Naive thymus-derived CD4-positive, alpha-beta T cell (primary cell): ENCODE data around the gene PEX12. TPM values are rescaled to one million over a fixed set of nuclear protein-coding genes. Genes with fewer than 3 reads are reported as not detected.

Source experiments
- ATAC-seq: fragments of 150-1000 bp; cut with Tn5 transposase; 2 replicates; pipeline ENCODE4 v1.10.0; 2021; ENCODE audit warnings: mild to moderate bottlenecking, moderate library complexity
- CTCF ChIA-PET: fragments of 350-600 bp; sonication (Branson Sonifier 250); formaldehyde crosslinking; loops from one replicate; lab custom pipeline; 2021; ENCODE audit warnings: antibody characterized with exemption; lab: Charles Lee
- POLR2A ChIA-PET: fragments of 350-600 bp; sonication (Branson Sonifier 250); formaldehyde crosslinking; loops from one replicate; lab custom pipeline; 2021; ENCODE audit warnings: antibody characterized with exemption, inconsistent platforms; lab: Charles Lee
- DNase-seq, 9 donors: peaks; one replicate each; pipeline versions ENCODE4 v3.0.0 to v3.0.0-alpha.2; 2020 to 2022; ENCODE audit warnings: mixed read lengths in 1 of 9
- H3K27ac ChIP-seq: one replicate; pipeline ENCODE4 v1.7.0; 2013; ENCODE audit warnings: mild to moderate bottlenecking, low read depth, low read length, moderate library complexity
- H3K27me3 ChIP-seq, 2 donors: one replicate each; pipeline ENCODE4 v1.7.0; 2013; ENCODE audit warnings: low read length in 2 of 2, mild to moderate bottlenecking in 2 of 2, moderate library complexity in 2 of 2; ENCODE audit not compliant: control insufficient read depth in 2 of 2, insufficient read depth in 2 of 2
- H3K36me3 ChIP-seq, 3 experiments: 1 replicate in 2 of 3; 2 replicates in 1 of 3; pipeline ENCODE4 v1.7.0; 2013; ENCODE audit warnings: low read length in 3 of 3, mild to moderate bottlenecking in 3 of 3, moderate library complexity in 1 of 3; ENCODE audit not compliant: insufficient read depth in 3 of 3, control insufficient read depth in 2 of 3
- H3K4me1 ChIP-seq, 2 donors: one replicate each; pipeline ENCODE4 v1.7.0; 2013; ENCODE audit warnings: low read length in 2 of 2, mild to moderate bottlenecking in 2 of 2, moderate library complexity in 1 of 2; ENCODE audit not compliant: control insufficient read depth in 2 of 2, insufficient read depth in 2 of 2
- H3K4me3 ChIP-seq: 2 replicates; pipeline ENCODE4 v1.7.0; 2013; ENCODE audit warnings: mild to moderate bottlenecking, low read length
- H3K9me3 ChIP-seq, 3 experiments: 1 replicate in 2 of 3; 2 replicates in 1 of 3; pipeline ENCODE4 v1.7.0; 2013; ENCODE audit warnings: low read length in 3 of 3; ENCODE audit not compliant: control insufficient read depth in 2 of 3
- H3K27ac Mint-ChIP-seq, 9 donors: one replicate each; pipeline ENCODE4 v1.8.0; 2020 to 2022; ENCODE audit warnings: mixed read lengths in 9 of 9, mild to moderate bottlenecking in 8 of 9, moderate library complexity in 5 of 9, inconsistent platforms in 2 of 9
- H3K27me3 Mint-ChIP-seq, 5 donors: one replicate each; pipeline ENCODE4 v1.8.0; 2021 to 2022; ENCODE audit warnings: mixed read lengths in 5 of 5, mild to moderate bottlenecking in 1 of 5
- H3K36me3 Mint-ChIP-seq, 5 donors: one replicate each; pipeline ENCODE4 v1.8.0; 2020 to 2022; ENCODE audit warnings: mixed read lengths in 5 of 5, mild to moderate bottlenecking in 3 of 5, inconsistent platforms in 1 of 5
- H3K4me1 Mint-ChIP-seq, 7 donors: one replicate each; pipeline ENCODE4 v1.8.0; 2020 to 2022; ENCODE audit warnings: mixed read lengths in 7 of 7, mild to moderate bottlenecking in 3 of 7, inconsistent platforms in 1 of 7
- H3K4me3 Mint-ChIP-seq, 10 donors: one replicate each; pipeline ENCODE4 v1.8.0; 2020 to 2022; ENCODE audit warnings: mild to moderate bottlenecking in 10 of 10, mixed read lengths in 10 of 10, moderate library complexity in 6 of 10, inconsistent platforms in 2 of 10
- H3K9me3 Mint-ChIP-seq, 11 donors: one replicate each; pipeline ENCODE4 v1.8.0; 2020 to 2022; ENCODE audit warnings: mixed read lengths in 11 of 11, mild to moderate bottlenecking in 4 of 11, inconsistent platforms in 1 of 11, moderate library complexity in 1 of 11
- intact Hi-C, 2 donors: fragments of 100-400 bp; cut with micrococcal nuclease; formaldehyde crosslinking; loops; one replicate each; pipeline ENCODE4 v1.15.1; 2023
- polyA plus RNA-seq, 2 donors: library from polyadenylated mRNA; unstranded; fragments of 300-500 nt; fragmentation: Illumina TruSeq; gene quantifications; one replicate each; pipeline ENCODE4 v1.2.3, GENCODE V29; 2021
- total RNA-seq, 6 experiments: library from RNA in 5 of 6; stranded (reverse) in 5 of 6; gene quantifications; 1 replicate in 5 of 6; 2 replicates in 1 of 6; pipeline ENCODE4 v1.2.3 and lab custom pipeline; 2021 to 2026

PEX12 gene
- total and polyA plus RNA-seq, 7 experiments from 2014 or later = 2.2 to 8.0 (median 5.0) TPM

GRCh38 chr17:35603674-35604073, 25.3 kb upstream of the PEX12 start:
- Histone ChIP-seq H3K4me3 (no peak overlapping the region), H3K4me1 (no peaks in the 10 kb centered on the region), H3K9me3 (no peaks in the 10 kb centered on the region), H3K27ac (no peak overlapping the region), H3K27me3 (no peaks in the 10 kb centered on the region), H3K36me3 (peaks cover 4 to 60% (median 28%) of the 10 kb centered on the region in 3 experiments)
- POLR2A ChIA-PET = no interaction called here
- DNase-seq (no peak), ATAC-seq (no peak)
- Mint-ChIP-seq H3K27ac (peak overlapping the region in 3 of 9 donors; percentile 9 to 51 (median 34)), H3K4me1 (peaks cover 0 to 3% (median 0%) of the 10 kb centered on the region in 7 donors), H3K9me3 (no peaks in the 10 kb centered on the region), H3K4me3 (no peak overlapping the region), H3K27me3 (no peaks in the 10 kb centered on the region), H3K36me3 (peaks cover 15 to 50% (median 24%) of the 10 kb centered on the region in 5 donors)
- CTCF ChIA-PET = no interaction called here
- intact Hi-C loops = no loop called here

GRCh38 chr17:35597604-35598003, 19.2 kb upstream of the PEX12 start:
- ChIA-PET CTCF (no interaction called here), POLR2A (interaction anchor here (0.9 to 1.3 kb wide), 2 partner anchors 9 to 19 kb away, joined by 3 read pairs; partner anchors contain the start of gene PEX12)
- no peak overlapping the region for H3K4me3 ChIP-seq
- DNase-seq = no peak
- no peak overlapping the region for H3K27ac ChIP-seq
- peaks cover 11 to 71% (median 32%) of the 10 kb centered on the region in 3 experiments for H3K36me3 ChIP-seq
- Mint-ChIP-seq H3K4me3 (no peak overlapping the region), H3K27ac (peak overlapping the region in 1 of 9 donors; percentile 27), H3K27me3 (no peaks in the 10 kb centered on the region), H3K4me1 (peaks cover 0 to 31% (median 14%) of the 10 kb centered on the region in 7 donors), H3K36me3 (peaks cover 20 to 57% (median 33%) of the 10 kb centered on the region in 5 donors), H3K9me3 (no peaks in the 10 kb centered on the region)
- H3K4me1 ChIP-seq = no peaks in the 10 kb centered on the region
- intact Hi-C loops = no loop called here
- ATAC-seq = no peak
- H3K27me3 ChIP-seq = no peaks in the 10 kb centered on the region
- no peaks in the 10 kb centered on the region for H3K9me3 ChIP-seq

- peaks cover 11 to 65% (median 32%) of the 10 kb centered on the region in 3 experiments for H3K36me3 ChIP-seq
- H3K4me3 ChIP-seq = no peak overlapping the region
- intact Hi-C loops = no loop called here
- H3K4me1 ChIP-seq = no peaks in the 10 kb centered on the region
- H3K27me3 Mint-ChIP-seq = no peaks in the 10 kb centered on the region
- no peak overlapping the region for H3K4me3 Mint-ChIP-seq
- no peaks in the 10 kb centered on the region for H3K9me3 ChIP-seq
- no peaks in the 10 kb centered on the region for H3K9me3 Mint-ChIP-seq
- peaks cover 0 to 36% (median 14%) of the 10 kb centered on the region in 7 donors for H3K4me1 Mint-ChIP-seq
- ChIA-PET POLR2A (interaction anchor here (0.5 to 1.3 kb wide), 2 partner anchors 18 to 1430 kb away, joined by 3 read pairs; partner anchors contain the start of gene PEX12), CTCF (interaction anchor here (0.7 to 1.5 kb wide), 3 partner anchors 16 to 369 kb away, joined by 3 to 6 read pairs (median 3); no protein-coding TSS in a partner anchor)
- peaks cover 20 to 50% (median 33%) of the 10 kb centered on the region in 5 donors for H3K36me3 Mint-ChIP-seq
- no peak for DNase-seq
- H3K27ac Mint-ChIP-seq = no peak overlapping the region
- ATAC-seq = no peak
- no peak overlapping the region for H3K27ac ChIP-seq
- no peaks in the 10 kb centered on the region for H3K27me3 ChIP-seq
These were observed 18.3 kb upstream of the PEX12 start for GRCh38 chr17:35596530-35597233.

- ChIA-PET POLR2A (no interaction called here), CTCF (interaction anchor here (0.7 to 1.5 kb wide), 3 partner anchors 17 to 370 kb away, joined by 3 to 6 read pairs (median 3); no protein-coding TSS in a partner anchor)
These were observed 17.7 kb upstream of the PEX12 start for GRCh38 chr17:35596072-35596471.

GRCh38 chr17:35588196-35588920, 10.0 kb upstream of the PEX12 start:
- Histone ChIP-seq H3K27me3 (no peaks in the 10 kb centered on the region), H3K4me3 (peak overlapping the region; percentile 85), H3K4me1 (peaks cover 13 to 17% of the 10 kb centered on the region in 2 donors), H3K36me3 (peaks cover 0 to 5% (median 0%) of the 10 kb centered on the region in 3 experiments), H3K9me3 (no peaks in the 10 kb centered on the region), H3K27ac (peak overlapping the region; percentile 91)
- H3K4me3 Mint-ChIP-seq = peak overlapping the region; percentile 92 to 99 (median 97)
- CTCF ChIA-PET = interaction anchor here (1.2 kb wide), 1 partner anchor 24 kb away, joined by 6 read pairs; no protein-coding TSS in a partner anchor
- H3K36me3 Mint-ChIP-seq = peaks cover 0 to 3% (median 0%) of the 10 kb centered on the region in 5 donors
- POLR2A ChIA-PET = interaction anchor here (0.6 to 7.6 kb wide), 6 partner anchors 9 to 547 kb away, joined by 3 to 153 read pairs (median 4); partner anchors contain the start of gene PEX12
- H3K27ac Mint-ChIP-seq = peak overlapping the region; percentile 69 to 99 (median 99)
- intact Hi-C loops = loop anchor here (5.0 to 10.0 kb wide), 6 partner anchors 101 to 1356 kb away; partner anchors contain the start of genes AATF (in 1 of the 2), GGNBP2 (in 1 of the 2) and SLFN11 (in 1 of the 2)
- peaks cover 0 to 2% (median 0%) of the 10 kb centered on the region in 11 donors for H3K9me3 Mint-ChIP-seq
- DNase-seq (no peak), ATAC-seq (no peak)
- peaks cover 30 to 48% (median 44%) of the 10 kb centered on the region in 7 donors for H3K4me1 Mint-ChIP-seq
- peaks cover 0 to 10% (median 0%) of the 10 kb centered on the region in 5 donors for H3K27me3 Mint-ChIP-seq

More at GRCh38 chr17:35596072-35596471, 17.7 kb upstream of the PEX12 start:
- H3K27me3 Mint-ChIP-seq = no peaks in the 10 kb centered on the region
- peaks cover 20 to 50% (median 31%) of the 10 kb centered on the region in 5 donors for H3K36me3 Mint-ChIP-seq
- DNase-seq = no peak
- H3K9me3 ChIP-seq = no peaks in the 10 kb centered on the region
- no peak overlapping the region for H3K27ac ChIP-seq
- H3K4me3 Mint-ChIP-seq = no peak overlapping the region
- ATAC-seq = no peak
- H3K9me3 Mint-ChIP-seq = no peaks in the 10 kb centered on the region
- peaks cover 11 to 60% (median 32%) of the 10 kb centered on the region in 3 experiments for H3K36me3 ChIP-seq
- peak overlapping the region in 1 of 9 donors; percentile 43 for H3K27ac Mint-ChIP-seq
- intact Hi-C loops = no loop called here
- H3K27me3 ChIP-seq = no peaks in the 10 kb centered on the region
- no peak overlapping the region for H3K4me3 ChIP-seq
- H3K4me1 ChIP-seq = no peaks in the 10 kb centered on the region
- peaks cover 0 to 36% (median 14%) of the 10 kb centered on the region in 7 donors for H3K4me1 Mint-ChIP-seq
